Memory B cell (primary cell): ENCODE data around the gene PRAMEF5.
"Not testable (repeated sequence)": the region's sequence is repeated elsewhere in the genome, so short reads cannot be mapped to it uniquely, and the experiment has no call there.

Experiments
- ATAC-seq: fragments of 150-1000 bp; cut with Tn5 transposase; 2 replicates; pipeline ENCODE4 v1.10.0; 2021; ENCODE audit warnings: low read depth, mild to moderate bottlenecking, moderate library complexity
- DNase-seq, 2 donors: peaks; one replicate each; pipeline ENCODE4 v3.0.0; 2022; ENCODE audit warnings: low spot score in 2 of 2
- H3K27ac Mint-ChIP-seq: one replicate; pipeline ENCODE4 v1.8.0; 2022; ENCODE audit warnings: mild to moderate bottlenecking, moderate library complexity, mixed read lengths
- H3K27me3 Mint-ChIP-seq: one replicate; pipeline ENCODE4 v1.8.0; 2022; ENCODE audit warnings: mixed read lengths
- H3K36me3 Mint-ChIP-seq: one replicate; pipeline ENCODE4 v1.8.0; 2022; ENCODE audit warnings: mild to moderate bottlenecking, mixed read lengths
- H3K4me1 Mint-ChIP-seq: one replicate; pipeline ENCODE4 v1.8.0; 2022; ENCODE audit warnings: mixed read lengths
- H3K4me3 Mint-ChIP-seq: one replicate; pipeline ENCODE4 v1.8.0; 2022; ENCODE audit warnings: mild to moderate bottlenecking, moderate library complexity, mixed read lengths
- H3K9me3 Mint-ChIP-seq: one replicate; pipeline ENCODE4 v1.8.0; 2022; ENCODE audit warnings: mixed read lengths

Gene PRAMEF5

DNA sequence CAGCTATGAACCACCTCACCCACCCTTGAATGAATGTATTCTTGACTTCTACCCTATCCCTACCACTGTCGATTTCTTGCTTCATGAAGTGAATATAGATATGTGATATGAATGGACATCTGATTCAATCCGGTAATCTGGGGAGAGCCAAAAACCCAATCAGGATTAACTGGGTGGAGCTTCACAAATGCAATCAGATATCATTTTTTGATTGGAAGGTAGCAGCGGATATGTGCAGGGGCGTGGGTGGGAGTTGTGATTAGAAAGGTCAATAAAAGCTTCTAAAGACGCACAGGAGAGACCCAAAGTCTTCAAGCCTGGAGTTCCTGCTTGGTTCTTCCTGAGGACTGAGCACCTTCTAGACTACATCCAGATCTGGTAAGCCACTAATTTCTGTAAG, at the start of gene PRAMEF5:
Gene PRAMEF5 (plus strand): TSS at position 301 of the 400 bp plus-strand sequence. CDS start 5,071 bp downstream, outside the sequence.
- H3K27me3 Mint-ChIP-seq, H3K4me1 Mint-ChIP-seq, ATAC-seq, H3K9me3 Mint-ChIP-seq, H3K4me3 Mint-ChIP-seq, DNase-seq, H3K27ac Mint-ChIP-seq, H3K36me3 Mint-ChIP-seq: not testable (repeated sequence)

DNA sequence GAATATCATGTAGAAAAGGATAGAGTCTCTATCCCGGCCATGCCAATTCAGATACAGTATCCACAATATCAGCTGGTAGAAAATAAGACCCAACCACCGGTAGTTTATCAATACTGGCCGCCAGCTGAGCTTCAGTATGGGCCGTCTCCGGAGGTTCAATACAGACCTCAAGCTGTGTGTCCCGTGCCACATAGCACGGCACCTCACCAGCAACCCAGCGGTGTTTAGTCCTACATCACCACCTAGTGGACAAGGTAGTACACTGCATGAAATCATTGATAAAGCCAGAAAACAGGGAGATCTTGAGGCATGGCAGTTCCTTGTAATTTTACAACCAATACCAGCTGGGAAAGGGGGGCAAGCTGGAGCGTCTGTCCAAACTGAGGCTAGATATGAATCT, 45.3 kb upstream of the PRAMEF5 start:
- H3K27me3 Mint-ChIP-seq, DNase-seq, H3K9me3 Mint-ChIP-seq, H3K4me3 Mint-ChIP-seq, H3K4me1 Mint-ChIP-seq, ATAC-seq, H3K27ac Mint-ChIP-seq, H3K36me3 Mint-ChIP-seq: not testable (repeated sequence)

- not testable (repeated sequence) for H3K9me3 Mint-ChIP-seq, ATAC-seq, DNase-seq
These were observed 37.4 kb upstream of the PRAMEF5 start for GRCh38 chr1:13216619-13217018.

GRCh38 chr1:13219203-13219602, 34.8 kb upstream of the PRAMEF5 start:
- not testable (repeated sequence) for H3K4me1 Mint-ChIP-seq, H3K27me3 Mint-ChIP-seq, H3K36me3 Mint-ChIP-seq, H3K9me3 Mint-ChIP-seq, H3K27ac Mint-ChIP-seq, DNase-seq, H3K4me3 Mint-ChIP-seq, ATAC-seq

More at GRCh38 chr1:13216619-13217018, 37.4 kb upstream of the PRAMEF5 start:
- H3K4me1 Mint-ChIP-seq, H3K36me3 Mint-ChIP-seq, H3K27me3 Mint-ChIP-seq, H3K27ac Mint-ChIP-seq, H3K4me3 Mint-ChIP-seq: not testable (repeated sequence)

DNA sequence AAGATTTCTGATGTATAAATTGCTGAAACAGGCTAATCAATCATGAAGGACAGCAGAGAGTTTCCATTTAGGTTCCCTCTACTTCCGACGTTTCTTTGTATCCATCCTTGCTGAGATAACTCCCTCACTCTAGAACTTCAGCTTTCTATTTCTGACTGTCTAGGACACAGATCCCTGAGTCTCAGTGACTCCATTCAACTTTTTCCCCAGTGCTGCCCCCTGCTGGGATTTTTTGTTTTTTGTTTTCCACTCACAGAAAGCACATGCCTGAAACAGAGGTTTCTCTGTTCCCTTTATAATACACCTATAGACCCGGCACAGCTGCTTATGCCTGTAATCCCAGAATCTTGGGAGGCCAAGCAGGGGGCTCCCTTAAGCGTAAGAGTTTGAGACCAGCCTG, 31.2 kb upstream of the PRAMEF5 start:
- H3K27me3 Mint-ChIP-seq, H3K36me3 Mint-ChIP-seq, H3K4me1 Mint-ChIP-seq, DNase-seq, ATAC-seq, H3K4me3 Mint-ChIP-seq, H3K27ac Mint-ChIP-seq, H3K9me3 Mint-ChIP-seq: not testable (repeated sequence)

GRCh38 chr1:13224480-13225060, 29.4 kb upstream of the PRAMEF5 start:
- peaks cover 1% of the 10 kb centered on the region for H3K27me3 Mint-ChIP-seq
- ATAC-seq, result no peak

GRCh38 chr1:13225675-13226204, 28.3 kb upstream of the PRAMEF5 start, which contains the start of gene PRAMEF18:
Gene PRAMEF18 (minus strand): TSS chr1:13226154. CDS start chr1:13226106, 48 bp downstream.
- not testable (repeated sequence) for H3K9me3 Mint-ChIP-seq, H3K27ac Mint-ChIP-seq, H3K4me1 Mint-ChIP-seq, ATAC-seq, H3K36me3 Mint-ChIP-seq, H3K27me3 Mint-ChIP-seq, H3K4me3 Mint-ChIP-seq
- DNase-seq, result peak in 1 of 2 donors; percentile 2

More at GRCh38 chr1:13224480-13225060, 29.4 kb upstream of the PRAMEF5 start:
- no peaks in the 10 kb centered on the region for H3K9me3 Mint-ChIP-seq
- H3K27ac Mint-ChIP-seq, result no peak overlapping the region
- no peaks in the 10 kb centered on the region for H3K36me3 Mint-ChIP-seq
- H3K4me3 Mint-ChIP-seq, result no peak overlapping the region
- H3K4me1 Mint-ChIP-seq, result no peaks in the 10 kb centered on the region
- DNase-seq, result peak in 1 of 2 donors; percentile 4

GRCh38 chr1:13227271-13228055, 26.5 kb upstream of the PRAMEF5 start:
- not testable (repeated sequence) for ATAC-seq, H3K27me3 Mint-ChIP-seq, H3K27ac Mint-ChIP-seq

GRCh38 chr1:13228343-13228781, 25.6 kb upstream of the PRAMEF5 start:
- Mint-ChIP-seq H3K27ac (no peak overlapping the region), H3K36me3 (no peaks in the 10 kb centered on the region), H3K4me1 (no peaks in the 10 kb centered on the region), H3K27me3 (peaks cover 1% of the 10 kb centered on the region), H3K9me3 (no peaks in the 10 kb centered on the region), H3K4me3 (no peak overlapping the region)
- ATAC-seq (no peak), DNase-seq (peak in 1 of 2 donors; percentile 14)

More at GRCh38 chr1:13227271-13228055, 26.5 kb upstream of the PRAMEF5 start:
- not testable (repeated sequence) for H3K9me3 Mint-ChIP-seq, H3K4me1 Mint-ChIP-seq, H3K4me3 Mint-ChIP-seq, H3K36me3 Mint-ChIP-seq, DNase-seq

- ATAC-seq, H3K36me3 Mint-ChIP-seq, H3K9me3 Mint-ChIP-seq, H3K27ac Mint-ChIP-seq, H3K4me1 Mint-ChIP-seq, H3K4me3 Mint-ChIP-seq, H3K27me3 Mint-ChIP-seq: not testable (repeated sequence)
- DNase-seq, result peak in 1 of 2 donors; percentile 4
These were observed 23.9 kb upstream of the PRAMEF5 start for GRCh38 chr1:13230096-13230495.

DNA sequence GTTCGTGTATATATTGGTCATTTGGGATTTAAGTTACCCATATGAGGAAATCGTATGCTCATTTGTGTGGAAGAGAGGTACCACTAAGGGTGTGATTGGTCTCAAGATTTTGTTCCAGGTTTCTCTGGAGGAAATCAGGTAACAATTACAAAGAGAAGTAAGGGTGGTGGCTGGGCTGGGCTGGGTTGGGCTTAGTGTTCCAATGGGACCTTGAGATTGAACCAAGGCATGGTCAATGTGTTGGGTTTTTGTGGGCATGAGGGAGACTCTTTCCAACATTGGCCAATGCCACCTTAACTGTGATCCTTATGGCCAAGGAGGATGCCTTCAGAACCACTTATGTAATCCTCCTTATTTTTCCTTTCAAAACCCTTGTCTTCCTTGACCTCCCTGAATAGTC, 23.4 kb upstream of the PRAMEF5 start:
- DNase-seq, result peak in 1 of 2 donors; percentile 7
- not testable (repeated sequence) for H3K27ac Mint-ChIP-seq, H3K27me3 Mint-ChIP-seq, ATAC-seq, H3K4me3 Mint-ChIP-seq, H3K4me1 Mint-ChIP-seq, H3K36me3 Mint-ChIP-seq, H3K9me3 Mint-ChIP-seq

GRCh38 chr1:13231061-13231750, 22.8 kb upstream of the PRAMEF5 start:
- not testable (repeated sequence) for H3K4me3 Mint-ChIP-seq, H3K27me3 Mint-ChIP-seq, ATAC-seq, H3K36me3 Mint-ChIP-seq, H3K9me3 Mint-ChIP-seq, H3K4me1 Mint-ChIP-seq, H3K27ac Mint-ChIP-seq
- DNase-seq, result peak in 1 of 2 donors; percentile 6

DNA sequence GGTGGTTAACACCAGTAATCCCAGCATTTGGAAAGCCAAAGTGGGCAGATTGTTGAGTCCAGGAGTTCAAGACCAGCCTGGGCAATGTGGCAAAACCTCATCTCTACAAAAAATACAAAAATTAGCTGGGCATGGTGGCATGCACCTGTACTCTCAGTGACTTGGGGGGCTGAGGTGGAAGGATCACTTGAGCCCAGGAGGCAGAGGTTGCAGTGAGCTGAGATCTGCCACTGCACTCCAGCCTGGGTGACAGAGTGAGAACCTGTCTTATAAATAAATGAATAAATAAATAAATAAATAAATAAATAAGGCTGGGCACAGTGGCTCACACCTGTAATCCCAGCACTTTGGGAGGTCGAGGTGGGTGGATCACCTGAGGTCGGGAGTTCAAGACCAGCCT, 21.9 kb upstream of the PRAMEF5 start:
- H3K27ac Mint-ChIP-seq, H3K4me3 Mint-ChIP-seq, H3K4me1 Mint-ChIP-seq, ATAC-seq, H3K36me3 Mint-ChIP-seq, H3K27me3 Mint-ChIP-seq, H3K9me3 Mint-ChIP-seq: not testable (repeated sequence)
- peak in 1 of 2 donors; percentile 9 for DNase-seq

DNA sequence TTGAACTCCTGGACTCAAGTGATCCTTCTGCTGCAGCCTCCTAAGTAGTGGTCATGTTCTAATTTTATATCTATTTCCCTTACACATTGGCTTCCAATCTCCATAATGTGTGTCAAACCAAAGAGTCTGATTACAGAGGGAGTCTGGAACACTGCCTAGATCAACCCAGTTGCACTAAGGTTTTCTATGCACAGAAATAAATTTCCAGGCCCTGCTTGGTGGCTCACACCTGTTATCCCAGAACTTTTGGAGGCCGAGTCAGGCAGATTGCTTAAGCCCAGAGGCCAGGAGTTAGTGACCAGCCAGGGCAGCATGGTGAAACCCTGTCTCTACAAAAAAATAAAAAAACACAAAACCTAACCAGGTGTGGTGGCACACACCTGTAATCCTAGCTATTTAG, 19.9 kb upstream of the PRAMEF5 start:
- not testable (repeated sequence) for H3K4me3 Mint-ChIP-seq, H3K27me3 Mint-ChIP-seq, H3K9me3 Mint-ChIP-seq, H3K27ac Mint-ChIP-seq, H3K36me3 Mint-ChIP-seq, H3K4me1 Mint-ChIP-seq, ATAC-seq
- peak in 1 of 2 donors; percentile 5 for DNase-seq
